Erythroblast (primary cell): ENCODE measurements around the gene GTF3C4.

Source experiments
- DNase-seq, 2 experiments: peaks; one replicate each; lab custom pipeline; 2025; lab: John Stamatoyannopoulos, UW
- GATA1 ChIP-seq: IDR thresholded peaks from 2 replicates; pipeline ENCODE4 v1.6.1; 2011; ENCODE audit warnings: low read depth, mild to moderate bottlenecking, control low read depth, low read length, moderate library complexity
- POLR2A ChIP-seq: IDR thresholded peaks from 2 replicates; pipeline ENCODE4 v1.6.1; 2011; ENCODE audit warnings: mild to moderate bottlenecking, low read length

GTF3C4 gene

DNA sequence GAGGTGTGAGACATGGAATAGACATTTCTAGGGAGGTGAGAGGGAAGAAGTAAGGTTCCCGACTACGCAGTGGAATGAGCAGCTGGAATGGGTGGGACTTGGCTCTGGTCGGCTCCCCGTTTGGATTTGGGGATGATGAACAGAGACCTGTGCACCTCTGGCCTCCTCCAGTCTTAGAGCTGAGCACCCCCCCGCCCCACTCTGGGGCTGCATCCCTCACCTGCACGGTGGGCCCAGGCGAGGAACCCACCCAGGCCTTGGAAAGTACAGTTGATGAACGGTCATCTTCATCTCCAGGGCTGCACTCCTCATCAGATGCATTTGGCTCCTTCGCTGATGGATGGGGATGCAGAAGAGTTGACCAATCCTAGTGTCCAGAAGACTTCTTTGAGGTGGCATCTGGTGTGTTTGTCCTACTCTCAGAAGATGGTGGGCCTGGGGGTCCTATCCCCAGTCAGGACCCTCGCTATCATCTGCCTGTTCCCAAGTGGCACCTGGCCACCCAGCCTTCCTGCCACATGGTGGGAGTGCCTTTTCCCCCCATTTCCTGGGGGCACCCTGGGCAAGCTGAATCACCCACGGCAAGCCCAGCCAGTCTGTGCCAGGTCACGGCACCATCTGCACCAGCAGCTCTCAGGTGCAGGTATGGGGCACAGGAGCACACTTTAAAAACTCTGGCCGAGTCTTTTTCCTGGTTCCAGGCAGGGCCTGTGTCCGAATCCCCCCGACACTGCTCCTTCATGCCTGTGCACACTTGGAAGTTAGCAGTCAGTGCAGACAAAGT is 70.5 kb downstream of the GTF3C4 start:
- TF ChIP-seq POLR2A (no peak), GATA1 (no peak)
- no peak for DNase-seq

GRCh38 chr9:132742821-132743311 is 72.6 kb downstream of the GTF3C4 start:
- no peak for TF ChIP-seq GATA1
- no peak for TF ChIP-seq POLR2A

DNA sequence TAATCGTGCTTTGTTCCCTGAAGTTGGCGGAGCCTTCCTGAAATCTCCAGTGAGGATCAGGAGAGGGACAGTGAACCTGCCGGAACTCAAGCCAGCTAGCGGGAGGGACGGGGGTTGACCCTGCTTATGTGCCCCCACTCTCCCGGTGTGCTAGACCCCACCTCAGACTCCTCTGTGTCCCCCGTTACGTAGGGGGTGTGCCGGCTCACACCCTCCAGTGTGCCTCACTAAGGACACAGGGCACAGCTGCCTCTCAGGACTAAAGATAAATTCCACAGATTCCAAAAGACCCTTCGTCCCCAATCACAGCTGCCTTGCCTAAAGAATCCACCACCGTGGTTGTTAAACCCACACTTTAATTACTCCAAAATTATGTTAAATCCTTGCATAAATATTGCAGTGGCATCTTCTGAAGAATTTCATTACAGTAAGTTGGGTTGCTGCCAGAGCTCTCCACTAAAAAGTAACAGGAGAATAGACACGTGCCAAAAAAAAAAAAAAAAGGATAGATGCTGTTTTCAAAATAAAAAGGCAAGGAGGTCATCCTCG is 73.7 kb downstream of the GTF3C4 start:
- TF ChIP-seq POLR2A (no peak), GATA1 (no peak)
- DNase-seq: no peak

More at GRCh38 chr9:132742821-132743311, 72.6 kb downstream of the GTF3C4 start:
- DNase-seq: no peak
